Adrenal gland (tissue), 5 donors: ENCODE results near the gene SH3BP4.

Experiments used
- CTCF ChIP-seq, 6 experiments: fragments of 450-650 bp in 4 of 6; fragments of 200-600 bp in 2 of 6; sonication (generic) in 1 of 6; IDR thresholded peaks; 1 replicate in 5 of 6; 2 replicates in 1 of 6; pipeline versions ENCODE4 v1.5.1 to v1.8.0; 2016 to 2021; ENCODE audit warnings: antibody characterized with exemption in 6 of 6, mild to moderate bottlenecking in 2 of 6, moderate library complexity in 1 of 6
- POLR2A ChIP-seq, 2 donors: fragments of 450-650 bp; IDR thresholded peaks; one replicate each; pipeline ENCODE4 v1.6.1; 2017; ENCODE audit warnings: antibody characterized with exemption in 2 of 2, mild to moderate bottlenecking in 2 of 2, moderate library complexity in 1 of 2
- donor health status: DM: no; HTN: no; CAD: no.

GRCh38 chr2:235077046-235077445 is 125.2 kb downstream of the SH3BP4 start:
- TF ChIP-seq CTCF (IDR thresholded peaks at IDR 0.05) (no peak), POLR2A (IDR thresholded peaks at IDR 0.05) (no peak)
